ENCODE results near the gene PLEKHN1. TPM values are rescaled to one million over a fixed set of nuclear protein-coding genes. Genes with fewer than 3 reads are reported as not detected.

Gene PLEKHN1
- polyA plus RNA-seq, 1 of the 3 experiments (the other 2 are of a cell fraction) = not detected

- H2AFZ ChIP-seq (ENCODE audit: low read depth) = no peak overlapping the region
- no peaks in the 10 kb centered on the region for H3K27me3 ChIP-seq (ENCODE audit: insufficient read depth)
- POLR2A ChIA-PET = interaction anchor here (1.5 kb wide), 1 partner anchor 32 kb away, joined by 5 read pairs; no protein-coding TSS in a partner anchor
- no peak for DNase-seq
- H3K4me3 ChIP-seq (ENCODE audit: low read depth in 2 of 2, low read length in 1 of 2) = no peak overlapping the region
- H3K9ac ChIP-seq = no peak overlapping the region
- no peaks in the 10 kb centered on the region for H3K79me2 ChIP-seq (ENCODE audit: insufficient read depth)
- H4K20me1 ChIP-seq (ENCODE audit: insufficient read depth) = no peaks in the 10 kb centered on the region
- peaks cover 5% of the 10 kb centered on the region for H3F3A ChIP-seq (replicated peaks; ENCODE audit: insufficient read depth)
- no peak overlapping the region for H3K4me2 ChIP-seq
- no peak overlapping the region for H3K27ac ChIP-seq (ENCODE audit: low read depth in 2 of 2, low read length in 1 of 2)
- peaks cover 0 to 42% of the 10 kb centered on the region in 2 experiments; a peak in 1 of 4 replicates for H3K4me1 ChIP-seq (ENCODE audit: control insufficient read depth in 1 of 2, insufficient read depth in 2 of 2, low read depth in 1 of 2, low read length in 1 of 2)
- H3K9me3 ChIP-seq = no peaks in the 10 kb centered on the region
- TF ChIP-seq IRF3 (IDR thresholded peaks at IDR 0.05; ENCODE audit: low read depth, low read length) (no peak), EZH2phosphoT487 (IDR thresholded peaks at IDR 0.05; ENCODE audit: borderline replicate concordance, low read depth) (no peak), TAF1 (IDR thresholded peaks at IDR 0.05; ENCODE audit: borderline replicate concordance, low read depth, low read length) (no peak), POLR2AphosphoS5 (IDR thresholded peaks at IDR 0.05; ENCODE audit: low read depth, low read length) (no peak), SIN3A (IDR thresholded peaks at IDR 0.05; ENCODE audit: borderline replicate concordance, low read depth, low read length) (no peak), ELF1 (IDR thresholded peaks at IDR 0.05) (no peak), GATA2 (CRISPR knock-in tag; IDR thresholded peaks at IDR 0.05) (no peak), RCOR1 (IDR thresholded peaks at IDR 0.05; ENCODE audit: low read length) (no peak), TCF12 (IDR thresholded peaks at IDR 0.05) (no peak), NRF1 (IDR thresholded peaks at IDR 0.05; ENCODE audit: low read depth, low read length) (no peak)
- H3K36me3 ChIP-seq (replicated peaks in 1 of 2; ENCODE audit: control insufficient read depth in 1 of 2, insufficient read depth in 2 of 2, low read length in 1 of 2) = no peaks in the 10 kb centered on the region
- H3K9me2 ChIP-seq = no peaks in the 10 kb centered on the region
- CTCF ChIA-PET = interaction anchor here (0.8 to 8.9 kb wide), 15 partner anchors 8 to 68 kb away, joined by 3 to 125 read pairs (median 6); partner anchors contain the start of gene SAMD11
- 94% methylated on average over 9 of the region's 16 CpGs for WGBS (ENCODE audit: low lambda C conversion rate)
Measured at GRCh38 chr1:937521-937920, 28.8 kb upstream of the PLEKHN1 start.

GRCh38 chr1:938088-938683 lies 28.1 kb upstream of the PLEKHN1 start:
- Histone ChIP-seq H3K9ac (no peak overlapping the region), H3K4me1 (ENCODE audit: control insufficient read depth in 1 of 2, insufficient read depth in 2 of 2, low read depth in 1 of 2, low read length in 1 of 2) (peaks cover 0 to 49% of the 10 kb centered on the region in 2 experiments; a peak in 1 of 4 replicates), H3F3A (replicated peaks; ENCODE audit: insufficient read depth) (peaks cover 5% of the 10 kb centered on the region), H3K4me2 (no peak overlapping the region), H3K79me2 (ENCODE audit: insufficient read depth) (no peaks in the 10 kb centered on the region), H3K9me3 (no peaks in the 10 kb centered on the region), H3K27ac (ENCODE audit: low read depth in 2 of 2, low read length in 1 of 2) (no peak overlapping the region), H2AFZ (ENCODE audit: low read depth) (no peak overlapping the region), H3K36me3 (replicated peaks in 1 of 2; ENCODE audit: control insufficient read depth in 1 of 2, insufficient read depth in 2 of 2, low read length in 1 of 2) (no peaks in the 10 kb centered on the region), H3K27me3 (ENCODE audit: insufficient read depth) (no peaks in the 10 kb centered on the region), H3K9me2 (no peaks in the 10 kb centered on the region), H3K4me3 (ENCODE audit: low read depth in 2 of 2, low read length in 1 of 2) (no peak overlapping the region), H4K20me1 (ENCODE audit: insufficient read depth) (no peaks in the 10 kb centered on the region)
- 89% methylated on average over 6 of the region's 15 CpGs for WGBS (ENCODE audit: low lambda C conversion rate)
- TF ChIP-seq FOXM1 (IDR thresholded peaks at IDR 0.05; ENCODE audit: low read depth) (no peak), SMC3 (IDR thresholded peaks at IDR 0.05; ENCODE audit: low read depth, low read length) (peak; percentile 84), RAD21 (IDR thresholded peaks at IDR 0.05; ENCODE audit: low read length) (peak; percentile 63), CTCF (IDR thresholded peaks at IDR 0.05) (peak; percentile 47), EZH2phosphoT487 (IDR thresholded peaks at IDR 0.05; ENCODE audit: borderline replicate concordance, low read depth) (no peak)
- CTCF ChIA-PET = interaction anchor here (0.8 to 8.9 kb wide), 20 partner anchors 8 to 124 kb away, joined by 3 to 125 read pairs (median 4); partner anchors contain the start of gene SAMD11
- DNase-seq = peak; percentile 68
- POLR2A ChIA-PET = interaction anchor here (1.5 kb wide), 1 partner anchor 32 kb away, joined by 5 read pairs; no protein-coding TSS in a partner anchor

Data from SK-N-SH (cell line).